NCI-H2081 treated with DMSO at 0.1 percent for 48 hours (cell line): ENCODE results near the gene MAP4K4.

Experiments
- DNase-seq: peaks from one replicate; lab custom pipeline; 2025; lab: John Stamatoyannopoulos, UW

The MAP4K4 gene

DNA sequence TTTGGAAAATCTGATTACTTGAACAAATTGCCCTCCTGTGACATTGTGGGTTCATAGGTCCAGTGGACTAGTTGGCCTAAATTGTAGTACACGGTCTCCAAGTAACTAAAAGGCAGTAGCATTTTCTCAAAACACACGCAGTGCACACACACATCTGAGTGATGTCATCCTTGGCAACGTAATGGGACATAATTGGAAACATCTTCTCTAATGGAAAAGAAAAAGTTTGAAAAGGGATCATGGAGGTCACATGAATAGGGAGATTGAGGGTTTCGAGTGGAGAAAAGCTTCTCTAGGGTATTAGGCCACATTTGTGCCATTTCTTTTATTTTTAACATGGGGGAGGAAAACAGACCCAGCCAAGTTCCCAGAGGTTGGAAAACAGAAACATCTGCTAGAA is 93.3 kb downstream of the MAP4K4 start:
- no peak for DNase-seq

DNA sequence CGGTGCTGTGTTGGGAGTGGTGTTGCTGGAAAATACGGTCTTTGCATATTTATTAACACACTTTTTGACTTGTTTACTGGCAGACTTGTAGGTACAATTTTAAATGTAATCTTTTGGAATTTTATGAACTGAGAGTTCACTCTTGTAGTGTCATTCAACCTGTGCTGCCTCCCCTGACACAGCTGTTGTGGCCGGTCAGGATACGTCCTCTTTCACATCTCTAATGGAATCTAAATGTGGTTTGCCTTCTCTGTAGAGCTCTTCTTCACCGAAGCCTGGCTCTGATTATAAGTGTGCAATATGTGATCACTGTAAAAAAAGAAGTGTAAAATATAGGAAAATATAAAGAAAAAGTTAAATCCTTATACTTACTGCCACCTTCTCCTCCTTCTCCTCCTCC is 94.7 kb downstream of the MAP4K4 start:
- no peak for DNase-seq

DNA sequence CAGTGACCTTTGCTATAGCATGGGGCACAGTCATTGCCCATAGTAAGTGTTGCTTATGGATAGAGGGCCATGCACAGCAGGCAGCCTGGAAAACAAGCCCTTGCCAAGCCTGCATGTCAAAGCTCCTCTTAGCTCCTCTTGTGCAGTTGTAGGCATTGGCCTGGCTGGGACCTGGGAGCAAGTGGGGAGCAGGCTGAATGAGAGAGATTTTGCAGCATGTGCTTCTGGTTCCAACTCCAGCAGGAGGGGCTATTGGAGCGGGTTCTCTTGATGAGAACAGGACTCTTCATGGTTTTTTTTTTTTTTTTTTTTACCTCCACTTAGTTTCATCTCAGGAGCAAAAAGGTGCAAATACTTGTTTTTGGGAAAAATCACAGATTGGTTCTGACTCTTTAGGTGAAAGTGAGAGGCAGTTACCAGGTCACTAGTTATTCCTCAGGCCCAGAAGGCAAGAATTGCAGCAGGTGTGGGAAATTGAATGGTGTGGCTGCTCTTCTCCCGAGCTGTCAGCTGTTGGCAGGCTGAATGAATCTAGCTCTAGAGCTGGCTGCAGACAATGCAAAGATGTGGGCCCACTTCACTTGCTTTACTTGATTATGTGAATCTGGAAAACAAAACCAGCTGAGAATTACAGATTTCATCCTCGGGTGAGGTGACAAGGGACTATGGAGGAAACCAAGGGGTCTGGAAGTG is 95.9 kb downstream of the MAP4K4 start:
- no peak for DNase-seq

DNA sequence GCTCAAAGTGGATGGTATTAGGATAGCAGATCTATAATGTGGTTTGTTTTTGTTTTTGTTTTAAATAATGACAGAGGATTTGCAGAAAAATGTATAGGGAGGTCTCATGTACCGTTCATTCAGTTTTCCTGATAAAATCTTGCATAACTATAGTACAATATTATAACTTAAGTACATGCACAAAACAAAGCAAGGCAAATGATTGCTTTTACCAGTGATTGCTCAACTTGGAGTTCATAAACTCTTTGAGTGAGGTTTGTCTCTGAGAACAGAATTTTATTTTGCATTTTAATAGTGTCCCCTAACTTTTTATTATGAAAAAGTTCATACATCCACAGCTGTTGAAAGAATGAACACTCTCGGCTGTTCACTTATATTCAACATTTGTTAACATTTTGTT is 96.6 kb downstream of the MAP4K4 start:
- DNase-seq: no peak

DNA sequence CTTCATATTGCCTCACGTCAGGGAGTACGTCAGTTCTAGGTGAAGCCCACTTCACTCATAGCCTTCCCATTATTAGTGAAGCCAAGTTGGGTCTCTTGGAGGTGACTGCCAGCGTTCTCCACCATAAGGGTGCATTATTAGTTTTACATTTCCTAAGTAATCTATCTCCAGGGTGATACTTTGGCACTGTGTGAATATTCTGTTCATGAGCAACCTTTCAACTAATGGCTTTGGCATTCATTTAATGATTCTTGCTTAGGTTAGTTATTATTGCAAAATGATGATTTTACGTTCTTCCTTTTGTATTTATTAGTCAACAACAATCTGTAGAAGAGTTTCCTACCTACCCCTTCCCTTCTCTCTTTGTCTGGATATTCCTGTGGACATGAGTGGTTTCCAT is 97.5 kb downstream of the MAP4K4 start:
- DNase-seq: no peak

DNA sequence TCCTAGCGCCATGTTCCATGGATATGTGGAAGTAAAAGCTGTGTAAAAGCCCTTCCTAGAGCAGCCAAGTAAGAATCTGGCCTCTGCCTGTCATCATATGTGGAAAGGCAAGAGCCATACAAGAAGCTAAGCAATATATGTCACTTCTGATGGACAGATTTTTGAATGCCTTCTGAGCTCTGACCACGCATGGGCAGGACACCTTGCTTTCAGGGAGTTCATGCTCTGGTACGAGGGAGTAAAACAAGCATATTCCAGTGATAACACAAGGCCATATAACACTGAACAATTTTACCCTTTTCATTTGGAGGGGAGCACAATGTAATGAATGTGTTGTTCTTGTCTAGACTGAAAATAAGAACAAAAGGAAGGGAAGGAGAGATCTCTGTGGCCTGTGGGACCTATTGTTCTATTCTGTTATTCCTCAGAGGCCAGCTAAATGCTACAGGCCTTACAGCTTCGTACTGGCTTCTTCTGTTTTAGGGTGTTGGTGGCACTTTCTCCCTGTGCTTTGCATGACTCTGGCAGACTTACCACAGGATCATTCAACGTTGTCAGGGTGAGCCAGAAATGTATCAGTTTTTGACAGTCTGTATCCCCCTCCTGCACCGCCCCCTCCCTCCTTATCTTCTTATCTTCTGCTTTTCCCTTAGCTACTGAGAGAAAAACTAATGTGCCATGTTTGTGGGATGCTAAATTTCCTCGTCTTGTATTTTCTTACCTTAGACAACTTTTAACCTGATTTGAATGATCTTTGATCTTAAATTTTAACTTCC is 99.5 kb downstream of the MAP4K4 start:
- DNase-seq: no peak

DNA sequence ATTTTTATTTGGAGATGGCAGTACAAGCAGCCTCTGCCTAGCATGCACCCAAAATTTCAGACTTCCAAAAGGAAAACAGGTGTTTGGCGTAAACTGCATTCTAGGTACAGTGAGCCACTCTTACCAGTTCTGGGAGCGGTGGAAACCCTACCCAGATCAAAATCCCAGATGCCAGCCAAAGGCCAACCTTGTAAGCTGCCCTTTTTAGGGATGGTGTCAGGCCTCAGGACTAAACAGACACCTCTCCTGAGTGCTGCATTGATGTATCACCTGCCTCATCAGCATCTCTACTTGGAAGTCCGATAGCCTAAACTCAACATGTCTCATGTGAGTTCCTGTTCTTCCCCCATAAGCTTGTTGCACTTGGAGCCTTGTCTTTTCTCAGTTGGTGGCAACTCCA is 104.0 kb downstream of the MAP4K4 start:
- DNase-seq: no peak

DNA sequence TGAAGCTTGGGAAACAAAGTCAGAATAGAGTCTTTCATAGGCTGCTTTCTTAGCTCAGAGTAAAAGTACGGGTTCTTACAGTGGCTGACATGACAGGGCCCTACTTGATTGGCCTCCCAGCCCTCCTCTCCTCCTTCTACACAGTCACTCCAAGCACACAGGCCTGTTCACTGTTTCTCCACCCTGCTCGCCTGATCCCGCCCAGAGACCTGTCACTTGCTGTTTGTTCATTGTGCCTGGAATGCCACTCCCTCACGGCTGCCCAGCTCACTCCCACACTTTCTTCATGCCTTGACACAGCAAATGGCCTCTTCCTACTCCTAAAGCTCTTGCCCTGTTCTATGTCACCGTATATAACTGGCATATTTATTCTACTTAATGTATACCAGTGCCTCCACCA is 104.8 kb downstream of the MAP4K4 start:
- DNase-seq: no peak

DNA sequence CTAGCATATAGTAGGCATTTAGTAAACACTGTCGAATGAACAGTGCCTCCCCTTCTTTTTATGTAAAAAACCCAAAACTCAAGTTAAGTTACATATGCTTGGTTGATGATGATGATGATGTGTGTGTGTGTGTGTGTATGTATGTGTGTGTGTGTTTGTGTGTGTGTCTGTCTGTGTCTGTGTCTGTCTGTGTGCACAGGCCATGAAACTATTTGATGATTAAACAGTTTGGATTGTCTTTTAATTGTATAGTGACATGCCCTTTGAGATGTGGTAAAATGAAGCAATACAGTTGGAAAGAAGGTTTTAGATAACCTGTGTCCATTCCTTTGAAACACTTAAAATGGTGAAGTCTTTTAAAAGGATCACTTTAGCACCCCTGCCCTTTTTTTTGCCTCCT is 105.6 kb downstream of the MAP4K4 start:
- DNase-seq: no peak

DNA sequence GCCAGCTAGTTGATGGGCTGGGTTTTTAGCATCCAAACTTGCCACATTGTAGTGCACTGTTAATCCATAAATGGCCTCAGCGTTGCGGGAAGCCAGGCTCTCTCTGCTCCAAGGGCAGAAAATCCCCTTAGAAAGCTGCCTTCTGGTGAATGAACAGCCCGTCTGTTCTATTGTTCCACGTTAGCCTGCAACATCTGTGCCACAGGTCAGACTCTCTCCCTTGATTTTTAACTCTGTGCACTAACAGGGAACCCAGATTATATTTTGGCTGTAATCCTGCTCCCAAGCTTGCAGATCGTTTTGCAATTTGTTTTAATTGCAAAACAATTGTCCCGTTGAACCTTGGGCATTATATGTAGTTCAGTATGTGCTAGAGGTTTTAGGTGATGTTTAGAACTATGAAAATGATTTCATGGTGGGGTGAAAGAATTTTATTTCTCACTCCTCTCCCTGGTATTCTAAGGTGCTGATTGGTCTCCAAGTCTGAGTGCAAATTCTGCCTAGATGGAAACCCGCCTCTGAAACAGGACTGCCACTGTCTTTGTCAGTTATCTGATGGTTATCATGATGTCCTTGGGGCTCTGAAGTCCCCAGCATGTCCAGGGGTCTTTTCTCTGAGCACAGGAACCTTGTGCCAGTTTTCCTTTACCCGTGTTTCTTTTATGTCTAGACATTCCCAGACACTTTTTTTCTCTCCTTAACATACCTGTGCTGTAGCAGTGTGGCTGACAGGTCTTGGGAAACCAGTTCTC is 106.6 kb downstream of the MAP4K4 start:
- no peak for DNase-seq

DNA sequence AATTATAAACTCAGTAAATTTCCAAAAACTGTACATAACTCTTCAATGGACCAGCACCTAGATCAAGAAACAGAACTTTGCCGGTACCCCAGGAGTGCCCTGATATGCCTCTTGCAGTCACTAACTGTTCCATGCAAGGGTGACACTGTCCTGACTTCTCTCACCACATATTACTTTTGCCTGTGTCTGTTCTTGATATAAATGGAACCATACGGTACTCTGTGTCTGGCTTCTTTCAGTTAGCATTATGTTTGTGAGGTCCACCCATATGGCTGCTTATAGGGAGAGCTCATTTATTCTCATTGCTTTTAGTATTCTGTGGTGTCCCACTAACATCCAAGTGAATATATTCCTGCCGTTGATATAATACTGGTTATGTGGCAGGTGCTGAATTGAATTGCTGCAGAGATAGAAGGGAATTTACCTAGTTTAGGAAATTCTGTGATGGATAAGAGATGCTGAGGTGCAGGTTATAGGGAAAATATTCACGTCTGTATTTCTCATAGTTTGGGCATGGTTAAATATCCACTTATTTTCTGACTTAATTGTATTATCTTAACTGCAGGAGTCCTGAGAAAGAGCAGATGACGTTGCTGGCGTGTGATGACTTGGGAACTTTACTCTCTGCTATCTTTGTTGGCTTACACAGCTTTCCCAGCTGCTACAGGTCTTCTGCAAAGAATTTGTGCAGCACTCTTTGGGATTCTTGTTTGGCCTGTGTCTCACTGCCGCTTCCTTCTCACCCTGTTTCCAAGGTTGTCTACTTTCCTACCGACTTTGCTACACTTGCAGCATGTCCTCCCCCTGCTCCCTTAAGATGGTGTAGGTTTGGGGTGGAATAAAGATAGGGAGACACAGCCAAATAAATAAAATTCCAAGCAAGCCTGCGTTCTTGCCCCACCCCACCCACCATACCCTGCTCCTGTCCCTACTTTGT is 107.9 kb downstream of the MAP4K4 start:
- no peak for DNase-seq

DNA sequence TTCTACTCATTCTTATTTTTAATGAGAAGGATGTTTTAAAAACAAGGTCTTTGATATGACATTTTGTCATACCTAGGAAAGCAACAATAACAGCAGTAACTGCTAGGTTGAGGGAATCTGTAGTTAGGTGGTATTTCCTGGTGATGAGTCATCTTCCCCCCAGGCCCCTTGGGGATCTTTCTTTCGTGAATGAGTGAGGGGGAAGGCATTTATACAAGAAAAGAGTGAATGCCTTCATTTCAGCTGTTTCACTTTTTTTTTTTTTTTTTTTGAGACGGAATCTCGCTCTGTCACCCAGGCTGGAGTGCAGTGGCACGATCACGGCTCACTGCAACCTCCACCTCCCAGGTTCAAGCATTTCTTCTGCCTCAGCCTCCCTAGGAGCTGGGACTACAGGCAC is 108.6 kb downstream of the MAP4K4 start:
- no peak for DNase-seq

DNA sequence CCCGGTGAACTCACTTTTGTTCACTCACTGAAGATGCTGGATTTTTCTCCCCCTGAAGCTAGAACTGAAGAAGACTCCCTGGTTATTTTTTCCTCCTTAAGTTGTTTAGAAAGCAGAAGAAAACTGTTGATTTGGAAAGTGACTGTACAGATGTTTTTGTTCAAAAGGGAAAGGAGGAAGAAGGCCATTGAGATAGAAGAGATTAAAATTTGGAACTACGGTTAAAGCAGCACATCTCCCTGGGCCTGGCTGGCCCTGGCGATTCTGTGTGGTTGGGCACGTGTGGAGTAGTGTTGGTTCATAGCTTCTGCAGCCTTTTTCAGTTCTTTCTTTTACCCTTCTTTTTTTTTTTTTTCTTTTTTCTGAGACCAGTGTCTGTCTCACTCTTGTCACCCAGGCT is 109.2 kb downstream of the MAP4K4 start:
- DNase-seq: no peak

DNA sequence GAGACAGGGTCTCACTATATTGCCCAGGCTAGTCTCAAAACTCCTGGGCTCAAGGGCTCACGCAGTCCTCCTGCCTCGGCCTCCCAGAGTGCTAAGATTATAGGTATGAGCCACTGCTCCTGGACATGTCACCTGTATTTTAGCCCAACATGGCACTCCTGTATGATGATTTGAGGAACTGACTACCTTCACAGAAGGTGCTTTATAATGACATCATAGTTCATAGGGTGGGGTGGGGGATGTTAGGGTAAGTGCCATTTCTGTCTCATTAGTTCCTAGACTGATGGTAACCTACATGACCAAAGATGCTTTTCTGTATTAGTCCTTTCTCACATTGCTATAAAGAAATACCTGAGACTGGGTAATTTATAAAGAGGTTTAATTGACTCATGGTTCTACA is 109.7 kb downstream of the MAP4K4 start:
- DNase-seq: no peak

DNA sequence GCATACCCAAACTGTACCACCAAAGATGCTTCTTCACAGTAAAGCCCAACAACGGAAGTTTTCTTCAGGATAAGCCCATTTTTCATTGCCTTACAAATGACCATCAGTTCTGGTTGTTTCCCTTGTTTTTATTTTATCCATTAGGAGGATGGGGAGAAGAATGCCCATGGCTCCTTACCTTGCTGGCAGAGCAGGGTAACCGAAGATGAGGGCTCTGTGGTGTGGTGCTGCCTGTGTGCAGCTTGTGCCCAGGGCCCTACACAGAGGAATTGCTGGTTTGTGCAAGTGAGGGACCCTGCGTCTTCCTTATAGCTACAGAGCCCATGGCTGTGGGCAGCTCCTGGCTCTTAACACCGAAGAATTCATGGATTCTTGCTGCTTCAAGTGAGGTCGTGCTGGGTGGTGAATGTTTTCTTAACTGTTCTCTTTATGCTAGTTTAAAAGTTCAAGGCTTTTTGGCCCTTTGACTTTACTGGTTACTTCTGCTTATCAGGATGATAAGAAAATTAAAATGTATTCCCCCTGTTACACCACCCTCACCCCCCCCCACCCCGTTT is 110.6 kb downstream of the MAP4K4 start:
- DNase-seq: no peak

DNA sequence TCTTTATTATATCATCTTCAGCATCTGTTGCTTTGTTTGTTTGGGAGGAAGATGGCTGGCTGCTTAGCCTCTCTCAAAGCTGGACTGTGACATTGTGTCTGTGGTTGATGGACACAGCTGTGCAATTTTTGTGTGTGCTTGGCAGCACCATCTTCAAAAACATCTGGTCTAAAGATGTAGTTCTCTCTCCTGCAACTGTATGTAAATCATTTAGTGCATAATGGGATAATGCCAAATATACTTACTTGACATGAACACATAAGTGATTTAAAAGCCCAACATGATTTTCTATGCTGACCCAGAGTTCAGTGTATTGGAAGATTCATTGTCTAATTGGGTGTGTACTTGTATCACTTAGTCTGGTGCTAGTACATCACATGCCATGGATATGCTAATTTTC is 112.2 kb downstream of the MAP4K4 start:
- no peak for DNase-seq

DNA sequence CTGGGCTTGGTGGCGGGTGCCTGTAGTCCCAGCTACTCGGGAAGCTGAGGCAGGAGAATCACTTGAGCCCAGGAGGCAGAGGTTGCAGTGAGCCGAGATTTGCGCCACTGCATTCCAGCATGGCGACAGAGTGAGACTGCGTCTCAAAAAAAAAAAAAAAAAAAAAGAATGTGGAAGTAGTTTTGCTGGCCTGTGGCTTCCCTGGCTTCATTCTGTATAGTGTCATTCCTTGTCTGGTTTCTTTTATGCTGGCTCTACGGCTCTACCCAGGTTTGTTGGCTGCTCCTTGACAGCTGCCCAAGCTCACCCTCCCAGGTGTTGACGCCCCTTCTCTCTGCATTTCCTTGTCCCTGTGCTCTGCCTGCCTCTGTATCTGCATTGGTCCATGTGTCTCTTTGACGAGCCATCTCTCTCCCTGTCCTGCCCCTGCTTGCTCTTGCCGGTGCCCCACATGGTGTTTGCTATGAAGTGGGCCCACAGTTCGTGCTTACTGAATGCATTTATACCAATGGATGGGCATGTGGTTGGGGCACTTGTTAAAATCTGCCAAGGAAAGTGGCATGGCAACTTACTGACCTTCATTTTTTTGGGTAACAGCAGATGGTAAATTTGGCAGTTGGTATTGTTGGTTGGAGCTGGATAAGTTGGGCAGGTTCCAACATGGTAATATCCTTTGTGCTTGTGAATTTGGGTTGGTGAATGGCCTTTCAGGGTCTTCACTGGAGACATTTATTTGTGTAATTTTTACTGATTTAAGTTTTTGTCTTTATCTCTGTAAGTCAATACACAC is 113.9 kb downstream of the MAP4K4 start:
- no peak for DNase-seq

DNA sequence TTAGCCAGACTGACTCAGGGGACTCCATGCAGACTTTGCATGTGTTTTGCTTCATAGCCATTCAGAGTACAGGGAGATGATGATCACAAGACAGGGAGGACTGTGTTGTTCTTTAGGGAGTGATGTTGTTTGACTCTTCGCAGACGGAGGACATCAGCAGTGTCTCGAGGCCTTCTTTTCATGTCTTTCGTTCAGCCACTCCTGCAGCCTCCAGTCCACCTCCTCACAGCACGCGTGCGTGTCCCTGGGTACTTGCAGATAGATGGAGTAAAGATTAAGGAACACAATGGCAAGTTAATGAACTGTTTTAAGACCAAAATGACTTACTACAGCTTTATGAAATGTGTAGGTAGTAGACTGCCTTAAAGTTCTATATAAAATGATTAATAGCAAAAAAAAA is 114.7 kb downstream of the MAP4K4 start:
- no peak for DNase-seq

DNA sequence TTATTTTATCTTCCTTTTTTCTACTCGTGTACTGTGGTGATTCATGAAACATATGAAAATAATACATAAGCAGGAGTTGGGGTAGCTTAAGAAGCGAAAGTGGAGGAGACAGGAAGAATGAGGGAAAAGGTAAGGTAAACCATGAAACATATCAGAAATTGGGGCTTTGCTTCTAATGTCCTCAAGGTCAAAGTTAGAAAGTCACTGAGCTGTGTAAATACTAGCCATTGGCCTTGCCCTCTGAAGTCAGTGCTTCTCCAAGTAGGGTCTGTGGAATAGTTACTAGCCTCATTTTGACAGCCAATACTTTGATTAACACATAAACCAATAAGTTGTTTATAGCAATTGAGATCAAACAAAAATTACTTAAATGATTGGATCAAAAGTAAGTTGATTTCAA is 117.2 kb downstream of the MAP4K4 start:
- DNase-seq: no peak

DNA sequence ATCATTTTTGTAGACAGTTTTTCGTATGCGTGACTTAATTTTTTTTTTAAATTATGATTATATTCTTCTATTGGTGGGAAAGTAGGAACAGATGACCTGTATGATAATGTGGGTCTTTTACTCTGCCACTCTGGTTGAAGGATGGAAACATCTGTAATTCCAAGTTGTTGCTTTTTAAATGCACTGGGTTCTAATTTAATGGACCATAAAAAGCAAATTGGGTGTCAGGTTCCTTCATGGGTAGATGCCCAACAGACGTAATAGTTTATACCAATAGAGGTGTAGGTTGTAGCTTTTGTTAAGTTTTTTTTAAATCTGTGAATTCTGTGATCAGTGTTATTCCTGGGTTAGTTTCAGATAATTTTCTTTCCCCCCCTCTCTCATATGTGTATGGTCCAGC is 117.6 kb downstream of the MAP4K4 start:
- DNase-seq: no peak
